GM19240 (cell line): Measurements from ENCODE around the gene SHPK.

ENCODE experiments used
- DNase-seq: peaks from one replicate; pipeline ENCODE4 v3.0.0; 2011; ENCODE audit warnings: low spot score; ENCODE audit not compliant: insufficient read length

Gene SHPK

DNA sequence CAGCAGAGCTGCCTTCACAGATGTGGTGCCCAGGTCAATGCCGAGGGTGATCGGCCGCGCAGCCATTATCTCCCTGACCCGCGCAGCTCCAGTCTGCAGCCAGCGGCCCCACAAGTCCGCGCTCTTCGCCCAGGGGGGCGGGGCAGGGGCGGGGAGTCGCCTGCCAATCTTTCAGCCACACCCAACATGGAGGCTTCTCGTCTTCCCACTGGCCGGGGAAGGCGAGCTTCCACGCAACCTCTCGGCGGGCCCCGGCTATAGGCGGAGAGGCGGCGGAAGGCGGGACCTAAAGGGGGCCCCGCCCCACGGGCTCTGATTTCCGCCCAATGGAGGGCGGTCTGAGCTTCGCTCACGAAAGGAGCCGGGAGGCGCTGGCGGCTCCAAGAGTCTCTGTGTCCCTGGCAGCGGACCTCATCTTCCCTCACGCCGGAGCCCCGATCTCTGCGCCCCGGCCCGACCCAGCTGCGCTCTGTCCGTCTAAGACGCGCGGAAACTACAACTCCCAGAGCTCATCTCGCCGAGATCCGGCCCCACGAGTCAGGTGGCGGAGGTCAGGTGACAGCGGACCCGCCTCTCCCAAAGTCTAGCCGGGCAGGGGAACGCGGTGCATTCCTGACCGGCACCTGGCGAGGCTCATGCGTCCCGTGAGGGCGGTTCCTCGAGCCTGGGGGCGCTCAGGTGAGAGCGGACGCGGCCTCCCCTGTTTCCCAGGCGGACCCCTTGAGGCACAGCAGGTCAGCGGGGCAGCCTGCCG lies at the start of gene SHPK, which contains the start of gene CTNS:
Gene SHPK, minus strand, starts transcription at position 97 of the 754 bp plus-strand sequence. Its CDS starts 31 bp downstream, at position 66.
Gene CTNS, plus strand, starts transcription at position 607 of the 754 bp plus-strand sequence. CDS start 3,447 bp downstream, outside the sequence.
- DNase-seq, result peak; percentile 97

GRCh38 chr17:3685174-3685573 lies 49.1 kb upstream of the SHPK start:
- no peak for DNase-seq

DNA sequence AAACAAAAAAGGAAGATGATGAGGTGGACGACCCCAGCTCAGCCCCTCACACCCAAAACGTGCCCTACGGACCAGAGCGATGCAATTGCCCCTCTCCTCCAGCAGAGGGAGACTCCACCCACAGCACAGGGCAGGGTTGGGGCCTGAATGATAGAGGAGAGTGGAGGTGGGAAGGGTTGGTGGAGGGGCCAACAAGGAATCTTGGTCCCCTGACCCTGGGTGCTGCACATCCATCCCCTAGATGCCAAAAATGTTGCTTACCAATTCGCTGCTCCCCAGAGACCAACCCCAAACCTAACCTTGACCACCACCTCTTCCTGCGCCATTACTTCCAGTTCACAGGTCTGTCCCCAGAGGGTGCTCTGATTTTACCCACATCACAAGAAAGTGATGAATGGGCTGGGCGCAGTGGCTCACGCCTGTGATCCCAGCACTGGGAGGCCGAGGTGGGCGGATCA lies 47.0 kb upstream of the SHPK start:
- DNase-seq, result peak; percentile 94

DNA sequence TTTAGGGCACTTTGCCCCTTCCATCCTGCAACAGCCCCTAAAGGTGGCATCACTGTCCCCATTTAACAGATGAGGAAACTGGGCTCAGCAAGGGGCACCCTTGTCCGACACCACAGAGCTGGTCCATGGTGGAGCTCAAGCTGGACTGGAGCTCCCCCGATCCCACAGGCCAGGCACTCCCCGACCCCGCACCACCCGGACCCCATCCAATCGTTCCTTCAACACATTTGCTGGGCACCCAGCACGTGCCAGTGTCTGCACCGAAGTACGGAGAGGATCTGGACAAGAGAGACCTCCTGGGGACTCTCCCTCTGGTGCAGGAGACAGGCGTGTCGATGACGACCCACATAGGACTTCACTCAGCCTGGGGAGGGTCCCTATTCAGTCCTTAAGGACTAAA lies 46.0 kb upstream of the SHPK start:
- DNase-seq, result no peak

GRCh38 chr17:3681565-3681964 lies 45.5 kb upstream of the SHPK start:
- no peak for DNase-seq

- no peak for DNase-seq
Observed at GRCh38 chr17:3681057-3681456, 45.0 kb upstream of the SHPK start.

DNA sequence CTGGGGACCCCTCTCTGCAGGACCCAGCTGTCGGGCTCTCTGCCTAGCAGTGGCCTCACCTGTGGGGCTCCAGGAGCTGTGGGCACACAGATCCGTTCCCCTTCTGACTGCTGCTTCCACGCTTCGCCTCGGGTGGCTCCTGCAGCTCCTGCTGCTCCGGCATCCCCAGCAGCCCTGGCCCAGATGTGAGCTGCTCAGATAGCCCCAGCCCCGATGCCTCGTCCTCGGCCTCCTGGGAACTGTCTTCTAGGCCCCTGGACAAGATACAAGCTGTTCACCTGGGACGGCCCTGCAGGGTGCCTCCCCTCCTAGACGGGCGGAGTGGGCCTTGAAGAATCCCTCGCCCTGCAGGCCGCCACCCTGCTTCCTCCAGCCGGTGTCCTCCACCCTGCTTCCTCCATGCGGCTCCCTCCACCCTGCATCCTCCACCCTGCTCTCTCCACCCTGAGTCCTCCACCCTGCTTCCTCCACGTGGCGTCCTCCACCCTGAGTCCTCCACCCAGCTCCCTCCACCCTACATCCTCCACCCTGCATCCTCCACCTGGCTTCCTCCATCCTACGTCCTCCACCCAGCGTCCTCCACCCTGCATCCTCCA lies 43.6 kb upstream of the SHPK start:
- no peak for DNase-seq

GRCh38 chr17:3678821-3679530 lies 42.9 kb upstream of the SHPK start:
- DNase-seq, result no peak

GRCh38 chr17:3678095-3678820 lies 42.2 kb upstream of the SHPK start:
- DNase-seq, result no peak

DNA sequence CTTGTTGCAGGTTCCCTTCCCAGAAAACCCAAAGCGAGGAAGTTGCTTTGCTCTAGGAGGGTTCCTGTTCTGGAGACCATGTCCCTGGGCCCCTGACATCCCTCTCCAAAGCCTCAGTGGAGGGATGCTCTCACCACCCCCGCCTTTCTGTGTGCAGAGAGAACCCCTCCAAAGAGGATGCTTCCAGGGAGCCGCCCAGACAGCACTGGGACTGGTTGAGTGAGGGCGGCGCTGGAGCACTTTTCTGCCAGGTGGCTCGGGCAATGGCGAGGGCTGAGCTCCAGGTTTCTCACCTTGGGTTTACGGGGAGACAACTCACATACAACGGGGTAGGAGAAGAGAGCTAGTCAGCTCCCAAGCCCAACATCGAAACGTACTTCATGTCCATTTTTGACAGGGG lies 39.8 kb upstream of the SHPK start:
- no peak for DNase-seq

DNA sequence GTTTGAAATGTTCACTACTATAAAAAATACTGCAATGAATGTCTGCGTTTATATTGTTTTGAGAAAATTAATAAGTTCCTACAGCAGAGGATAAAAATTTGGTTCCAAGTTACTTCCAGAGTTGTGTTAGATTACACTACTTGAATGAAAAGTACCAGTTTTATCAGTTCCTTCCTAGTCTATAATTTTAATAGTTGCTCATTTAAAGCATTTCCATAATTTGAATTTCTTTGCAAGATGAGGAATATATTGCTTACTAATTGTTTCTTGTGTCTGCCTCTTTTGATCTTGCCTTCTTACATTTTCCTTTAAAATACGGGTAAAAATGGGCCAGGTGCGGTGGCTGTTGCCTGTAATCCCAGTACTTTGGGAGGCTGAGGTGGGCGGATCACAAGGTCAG lies 36.5 kb upstream of the SHPK start:
- DNase-seq, result no peak

- DNase-seq, result no peak
Observed at GRCh38 chr17:3669548-3669947, 33.5 kb upstream of the SHPK start.

DNA sequence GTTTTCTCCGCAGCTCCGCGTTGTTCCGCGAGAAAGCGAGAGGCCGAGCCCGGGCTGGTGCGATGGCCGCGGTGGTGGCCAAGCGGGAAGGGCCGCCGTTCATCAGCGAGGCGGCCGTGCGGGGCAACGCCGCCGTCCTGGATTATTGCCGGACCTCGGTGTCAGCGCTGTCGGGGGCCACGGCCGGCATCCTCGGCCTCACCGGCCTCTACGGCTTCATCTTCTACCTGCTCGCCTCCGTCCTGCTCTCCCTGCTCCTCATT lies 33.0 kb upstream of the SHPK start:
- no peak for DNase-seq

DNA sequence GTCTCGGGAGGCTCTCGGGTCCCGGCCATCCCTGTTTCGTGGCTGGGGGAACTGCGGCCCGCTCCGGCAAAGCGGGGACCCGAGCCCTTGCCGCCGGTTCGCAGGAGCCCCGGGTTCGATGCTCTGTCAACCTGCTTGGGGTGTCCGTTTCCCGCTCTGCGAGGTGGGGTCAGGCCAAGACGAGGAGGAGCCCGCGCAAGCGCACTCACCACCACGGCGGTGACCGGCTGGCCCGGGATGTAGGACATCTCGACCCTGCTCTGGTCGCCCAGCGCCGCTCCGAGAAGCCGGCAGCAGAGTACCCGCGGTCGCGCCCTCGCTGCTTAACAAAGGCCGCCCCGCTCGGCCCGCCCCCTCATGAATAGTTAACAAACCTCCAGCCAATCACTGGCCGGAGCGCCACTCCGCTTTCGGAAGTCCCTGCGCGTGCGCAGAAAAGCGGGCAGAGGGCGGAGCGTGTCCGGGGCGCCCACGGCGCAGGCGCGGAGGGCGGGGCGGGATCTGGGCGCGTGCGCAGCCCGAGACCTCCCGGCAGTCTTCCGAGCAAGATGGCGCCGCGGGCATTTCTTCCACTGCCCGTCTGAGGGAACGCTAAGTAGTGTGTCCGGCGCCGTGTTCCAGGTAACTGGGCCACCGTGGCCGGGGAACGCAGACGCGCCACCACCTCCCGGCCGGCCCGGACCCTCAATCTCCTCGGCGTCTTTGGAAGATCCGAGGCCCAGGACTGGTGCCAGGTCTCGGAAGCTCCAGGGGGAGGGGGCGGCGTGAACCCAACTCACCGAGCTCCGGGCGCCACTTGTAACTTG lies 32.4 kb upstream of the SHPK start, which contains the start of the genes EMC6 and TAX1BP3:
Gene EMC6, plus strand, starts transcription at position 534 of the 806 bp plus-strand sequence. CDS start 335 bp downstream, outside the sequence.
Gene TAX1BP3, minus strand, starts transcription at position 300 of the 806 bp plus-strand sequence. Its CDS starts 52 bp downstream, at position 248.
- DNase-seq, result peak; percentile 99

- no peak for DNase-seq
Observed at GRCh38 chr17:3667366-3668278, 31.6 kb upstream of the SHPK start.

DNA sequence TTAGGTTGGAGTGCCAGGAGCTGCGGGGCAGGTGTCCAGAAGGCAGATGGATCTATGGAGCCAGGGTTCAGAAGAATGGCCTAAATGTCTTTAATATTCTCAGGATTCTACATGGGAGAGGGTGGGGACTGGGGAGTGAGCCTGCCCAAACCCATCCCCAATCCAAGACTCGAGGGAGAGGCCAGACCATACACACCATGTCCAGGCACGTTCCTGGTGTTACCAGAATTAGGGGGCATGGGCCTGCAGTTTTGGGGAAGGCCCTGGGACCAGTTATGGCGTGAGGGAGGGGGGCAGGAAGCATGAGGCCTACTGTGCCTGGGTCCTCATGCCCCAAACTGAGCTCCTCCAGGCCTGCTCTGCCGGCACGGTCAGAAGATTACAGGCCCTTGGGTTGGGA lies 30.5 kb upstream of the SHPK start:
- DNase-seq, result no peak

DNA sequence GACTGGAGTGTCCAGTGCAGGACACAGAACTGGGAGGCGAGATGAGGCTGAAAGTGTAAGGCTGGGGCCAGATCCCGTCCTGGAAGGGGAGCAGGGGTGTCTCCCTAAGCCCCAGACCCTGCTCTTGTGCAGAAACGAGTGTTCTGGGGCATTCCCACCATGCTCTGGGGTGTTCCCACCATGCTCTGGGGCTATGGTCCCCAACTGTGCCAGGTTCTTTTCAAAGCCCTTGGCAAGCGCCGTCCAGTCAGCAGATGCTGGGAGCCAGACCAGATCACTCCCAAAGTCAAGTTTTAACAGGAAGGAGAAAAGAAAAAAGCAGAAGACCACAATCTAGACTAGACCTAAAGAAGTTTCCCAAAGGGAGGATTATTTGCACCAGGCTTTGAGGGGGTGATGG lies 29.8 kb upstream of the SHPK start:
- DNase-seq, result no peak

GRCh38 chr17:3663102-3664011 lies 27.3 kb upstream of the SHPK start:
- no peak for DNase-seq
